Vagina (tissue), 2 donors: ENCODE data around the gene POPDC3. TPM values are rescaled to one million over a fixed set of nuclear protein-coding genes. Genes with fewer than 3 reads are reported as not detected.
"Not testable (repeated sequence)": the region's sequence is repeated elsewhere in the genome, so short reads cannot be mapped to it uniquely, and the experiment has no call there.

Experiments used
- DNase-seq, 2 donors: peaks; one replicate each; pipeline ENCODE4 v3.0.0-alpha.2; 2017; ENCODE audit errors: extremely low spot score in 2 of 2
- H3K27ac ChIP-seq: fragments of 200-600 bp; sonication (generic); one replicate; pipeline ENCODE4 v1.5.1; 2019
- H3K27me3 ChIP-seq: fragments of 200-600 bp; sonication (generic); one replicate; pipeline ENCODE4 v1.5.1; 2019
- H3K36me3 ChIP-seq, 2 donors: fragments of 200-600 bp; sonication (generic); one replicate each; pipeline ENCODE4 v1.5.1; 2017 to 2019
- H3K4me1 ChIP-seq: fragments of 200-600 bp; sonication (generic); one replicate; pipeline ENCODE4 v1.5.1; 2019
- H3K4me3 ChIP-seq, 2 donors: fragments of 200-600 bp; sonication (generic); 1 replicate in 1 of 2; 2 replicates in 1 of 2; pipeline ENCODE4 v1.5.1; 2016 to 2019
- H3K9me3 ChIP-seq: fragments of 200-600 bp; sonication (generic); one replicate; pipeline ENCODE4 v1.5.1; 2019
- POLR2A ChIP-seq, 2 donors: fragments of 450-650 bp; IDR thresholded peaks; one replicate each; pipeline ENCODE4 v1.6.1; 2017; ENCODE audit warnings: antibody characterized with exemption in 2 of 2, mild to moderate bottlenecking in 2 of 2, moderate library complexity in 2 of 2
- POLR2AphosphoS5 ChIP-seq, 2 donors: sonication (generic); formaldehyde crosslinking; IDR thresholded peaks; one replicate each; pipeline ENCODE4 v1.9.0; 2017; ENCODE audit warnings: antibody characterized with exemption in 2 of 2, mild to moderate bottlenecking in 2 of 2, low read depth in 1 of 2; ENCODE audit not compliant: insufficient read depth in 1 of 2
- intact Hi-C: fragments of 100-400 bp; cut with DNase I; formaldehyde crosslinking; loops from one replicate; pipeline ENCODE4 v1.15.1; 2023
- total RNA-seq: library from RNA; depleted of rRNA; stranded (reverse); fragments of >200 nt; gene quantifications from one replicate; pipeline ENCODE4 v1.2.3, GENCODE V29; 2016
- TF ChIP-seq, protein P1 (sequence below), 3 experiments: fragments of 450-650 bp in 2 of 3; fragments of 200-600 bp in 1 of 3; sonication (generic) in 1 of 3; IDR thresholded peaks; one replicate each; pipeline ENCODE4 v1.5.1; 2017 to 2019; ENCODE audit warnings: antibody characterized with exemption in 3 of 3, mild to moderate bottlenecking in 2 of 3, moderate library complexity in 2 of 3

POPDC3 gene
- total RNA-seq, 1 donor from 2014 or later: not detected

DNA sequence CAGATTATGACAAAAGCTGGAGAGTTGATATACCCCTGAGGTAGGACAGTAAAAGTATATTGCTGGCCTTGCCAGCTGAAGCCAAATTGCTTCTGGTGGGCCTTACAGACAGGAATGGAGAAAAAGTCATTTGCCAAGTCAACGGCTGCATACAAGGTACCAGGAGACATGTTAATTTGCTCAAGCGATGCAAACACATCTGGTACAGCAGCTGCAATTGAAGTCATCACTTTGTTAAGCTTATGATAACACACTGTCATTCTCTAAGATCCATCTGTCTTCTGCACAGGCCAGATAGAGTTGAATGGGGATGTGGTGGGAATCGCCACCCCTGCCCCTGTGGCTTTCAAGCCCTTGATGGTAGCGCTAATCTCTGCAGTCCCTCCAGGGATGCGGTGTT is 40.4 kb upstream of the POPDC3 start:
- no peak for DNase-seq
- Histone ChIP-seq H3K4me3 (no peak overlapping the region), H3K4me1 (no peaks in the 10 kb centered on the region), H3K27ac (no peak overlapping the region), H3K27me3 (no peaks in the 10 kb centered on the region), H3K9me3 (no peaks in the 10 kb centered on the region), H3K36me3 (no peaks in the 10 kb centered on the region)
- TF ChIP-seq POLR2AphosphoS5 (IDR thresholded peaks at IDR 0.05; ENCODE audit: insufficient read depth in 1 of 2, low read depth in 1 of 2): no peak
- TF ChIP-seq, protein P1, sequence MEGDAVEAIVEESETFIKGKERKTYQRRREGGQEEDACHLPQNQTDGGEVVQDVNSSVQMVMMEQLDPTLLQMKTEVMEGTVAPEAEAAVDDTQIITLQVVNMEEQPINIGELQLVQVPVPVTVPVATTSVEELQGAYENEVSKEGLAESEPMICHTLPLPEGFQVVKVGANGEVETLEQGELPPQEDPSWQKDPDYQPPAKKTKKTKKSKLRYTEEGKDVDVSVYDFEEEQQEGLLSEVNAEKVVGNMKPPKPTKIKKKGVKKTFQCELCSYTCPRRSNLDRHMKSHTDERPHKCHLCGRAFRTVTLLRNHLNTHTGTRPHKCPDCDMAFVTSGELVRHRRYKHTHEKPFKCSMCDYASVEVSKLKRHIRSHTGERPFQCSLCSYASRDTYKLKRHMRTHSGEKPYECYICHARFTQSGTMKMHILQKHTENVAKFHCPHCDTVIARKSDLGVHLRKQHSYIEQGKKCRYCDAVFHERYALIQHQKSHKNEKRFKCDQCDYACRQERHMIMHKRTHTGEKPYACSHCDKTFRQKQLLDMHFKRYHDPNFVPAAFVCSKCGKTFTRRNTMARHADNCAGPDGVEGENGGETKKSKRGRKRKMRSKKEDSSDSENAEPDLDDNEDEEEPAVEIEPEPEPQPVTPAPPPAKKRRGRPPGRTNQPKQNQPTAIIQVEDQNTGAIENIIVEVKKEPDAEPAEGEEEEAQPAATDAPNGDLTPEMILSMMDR (IDR thresholded peaks at IDR 0.05): no peak
- TF ChIP-seq POLR2A (IDR thresholded peaks at IDR 0.05): no peak
- intact Hi-C loops: no loop called here

DNA sequence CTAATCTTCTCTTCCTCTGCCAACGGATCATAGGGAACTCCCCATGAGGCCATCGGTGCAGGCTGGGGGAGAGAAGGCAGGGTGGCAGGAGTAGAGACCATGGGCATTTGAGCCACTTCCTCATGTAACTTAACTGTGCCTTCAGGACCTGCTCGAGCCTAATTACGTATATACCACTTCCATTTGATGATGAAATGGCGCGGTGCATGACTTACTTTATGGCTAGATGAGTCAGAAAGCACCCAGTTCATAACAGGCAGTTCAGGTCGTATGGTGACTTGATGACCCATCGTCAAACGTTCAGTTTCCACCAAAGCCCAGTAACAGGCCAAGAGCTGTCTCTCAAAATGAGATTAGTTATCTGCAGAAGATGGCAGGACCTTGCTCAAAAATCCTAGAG is 39.4 kb upstream of the POPDC3 start:
- H3K4me3 ChIP-seq, H3K9me3 ChIP-seq, H3K36me3 ChIP-seq, intact Hi-C loops, H3K4me1 ChIP-seq, H3K27me3 ChIP-seq, H3K27ac ChIP-seq, DNase-seq: not testable (repeated sequence)

DNA sequence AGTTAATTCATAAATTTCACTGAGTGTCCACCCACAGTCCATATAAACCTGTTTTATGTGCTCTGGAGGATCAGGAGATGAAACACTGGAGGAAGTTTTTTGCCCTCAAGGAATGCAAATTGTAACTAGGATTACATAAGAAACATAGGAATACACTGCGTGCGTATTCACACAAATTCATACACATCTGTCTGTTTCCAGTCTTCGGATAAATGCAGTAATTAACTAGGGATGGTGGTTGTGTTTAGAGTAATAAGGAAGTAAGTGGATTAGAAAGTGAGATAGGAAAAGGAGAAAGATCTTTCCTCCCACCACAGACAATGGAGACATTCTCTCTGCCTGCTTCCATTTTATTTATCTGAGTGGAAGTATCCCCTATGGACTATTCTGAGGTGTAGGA is 35.7 kb upstream of the POPDC3 start:
- no peaks in the 10 kb centered on the region for H3K36me3 ChIP-seq
- no peak overlapping the region for H3K27ac ChIP-seq
- no peaks in the 10 kb centered on the region for H3K9me3 ChIP-seq
- TF ChIP-seq, protein P1 (IDR thresholded peaks at IDR 0.05): no peak
- no peak for TF ChIP-seq POLR2AphosphoS5 (IDR thresholded peaks at IDR 0.05; ENCODE audit: insufficient read depth in 1 of 2, low read depth in 1 of 2)
- TF ChIP-seq POLR2A (IDR thresholded peaks at IDR 0.05): no peak
- DNase-seq: no peak
- H3K4me1 ChIP-seq: no peaks in the 10 kb centered on the region
- H3K4me3 ChIP-seq: no peak overlapping the region
- intact Hi-C loops: no loop called here
- H3K27me3 ChIP-seq: no peaks in the 10 kb centered on the region

DNA sequence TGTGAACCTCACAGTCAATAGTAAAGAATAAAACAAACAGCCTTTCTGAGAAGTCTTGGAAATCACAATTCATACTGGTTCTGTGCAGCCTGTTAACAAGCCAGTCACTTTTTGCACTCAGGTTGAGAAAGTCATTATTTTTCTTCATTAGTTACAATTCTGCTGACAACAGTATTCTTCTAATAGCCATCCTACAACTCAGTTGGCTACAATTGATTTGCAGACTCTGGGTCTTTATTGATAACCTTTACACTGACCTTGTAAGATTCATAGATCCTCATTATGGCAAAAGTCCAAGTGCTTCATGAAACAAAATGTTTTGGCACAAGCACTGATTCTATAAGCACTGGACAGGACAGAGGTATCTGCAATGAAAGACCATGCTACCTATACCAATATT is 34.9 kb upstream of the POPDC3 start:
- intact Hi-C loops: no loop called here
- H3K36me3 ChIP-seq: no peaks in the 10 kb centered on the region
- H3K27ac ChIP-seq: no peak overlapping the region
- H3K4me3 ChIP-seq: no peak overlapping the region
- H3K27me3 ChIP-seq: no peaks in the 10 kb centered on the region
- no peak for DNase-seq
- H3K9me3 ChIP-seq: no peaks in the 10 kb centered on the region
- TF ChIP-seq POLR2AphosphoS5 (IDR thresholded peaks at IDR 0.05; ENCODE audit: insufficient read depth in 1 of 2, low read depth in 1 of 2) (no peak), POLR2A (IDR thresholded peaks at IDR 0.05) (no peak)
- TF ChIP-seq, protein P1 (IDR thresholded peaks at IDR 0.05): no peak
- no peaks in the 10 kb centered on the region for H3K4me1 ChIP-seq

DNA sequence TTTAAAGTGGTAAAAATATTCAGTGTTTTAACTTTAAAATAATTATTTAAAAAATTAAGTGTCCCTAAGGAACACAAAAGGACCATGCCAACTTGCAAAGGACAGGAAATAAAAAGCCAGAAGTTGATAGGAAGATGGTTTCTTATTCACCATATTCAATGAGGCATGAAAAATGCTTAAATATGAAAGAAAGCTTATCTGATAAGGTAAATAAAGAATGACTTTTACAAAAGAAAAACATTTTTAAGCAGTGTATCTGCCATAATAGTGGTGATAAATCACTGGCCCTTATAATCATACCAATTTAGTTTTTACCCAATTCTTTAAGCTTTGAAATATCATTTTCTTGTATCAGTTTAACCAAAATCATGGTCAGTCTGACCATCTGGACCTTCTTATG is 33.5 kb upstream of the POPDC3 start:
- Histone ChIP-seq H3K27ac (no peak overlapping the region), H3K27me3 (no peaks in the 10 kb centered on the region), H3K4me3 (no peak overlapping the region), H3K36me3 (no peaks in the 10 kb centered on the region), H3K9me3 (no peaks in the 10 kb centered on the region), H3K4me1 (no peaks in the 10 kb centered on the region)
- intact Hi-C loops: no loop called here
- DNase-seq: no peak
- TF ChIP-seq POLR2AphosphoS5 (IDR thresholded peaks at IDR 0.05; ENCODE audit: insufficient read depth in 1 of 2, low read depth in 1 of 2) (no peak), POLR2A (IDR thresholded peaks at IDR 0.05) (no peak)
- TF ChIP-seq, protein P1 (IDR thresholded peaks at IDR 0.05): no peak

DNA sequence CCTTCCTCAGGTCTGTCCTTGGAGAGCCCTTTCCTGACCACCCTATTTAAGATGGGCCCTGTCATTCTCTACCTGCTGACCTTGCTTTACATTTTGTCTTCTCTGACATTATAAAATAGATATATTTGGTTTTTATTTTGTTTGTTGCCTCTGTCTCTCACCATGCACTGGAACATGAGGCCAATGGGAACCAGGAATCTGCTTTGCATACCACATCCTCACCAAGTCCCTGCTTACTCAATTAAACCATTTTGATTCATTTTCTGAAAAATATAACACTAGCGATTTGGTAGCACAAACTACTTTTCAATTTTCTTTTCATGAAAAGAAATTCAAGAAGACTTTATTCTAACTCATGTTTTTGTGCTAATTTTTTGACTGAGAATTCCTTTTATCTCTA is 32.8 kb upstream of the POPDC3 start:
- DNase-seq: no peak
- H3K36me3 ChIP-seq: no peaks in the 10 kb centered on the region
- intact Hi-C loops: no loop called here

More for the DNA sequence above, 32.8 kb upstream of the POPDC3 start:
- no peak for TF ChIP-seq POLR2AphosphoS5 (IDR thresholded peaks at IDR 0.05; ENCODE audit: insufficient read depth in 1 of 2, low read depth in 1 of 2)
- no peak for TF ChIP-seq POLR2A (IDR thresholded peaks at IDR 0.05)
- TF ChIP-seq, protein P1 (IDR thresholded peaks at IDR 0.05): no peak
- H3K27me3 ChIP-seq: no peaks in the 10 kb centered on the region
- H3K4me3 ChIP-seq: no peak overlapping the region
- no peaks in the 10 kb centered on the region for H3K9me3 ChIP-seq
- H3K27ac ChIP-seq: no peak overlapping the region
- H3K4me1 ChIP-seq: no peaks in the 10 kb centered on the region
